ENCODE results near the gene TRAM2.

DNA sequence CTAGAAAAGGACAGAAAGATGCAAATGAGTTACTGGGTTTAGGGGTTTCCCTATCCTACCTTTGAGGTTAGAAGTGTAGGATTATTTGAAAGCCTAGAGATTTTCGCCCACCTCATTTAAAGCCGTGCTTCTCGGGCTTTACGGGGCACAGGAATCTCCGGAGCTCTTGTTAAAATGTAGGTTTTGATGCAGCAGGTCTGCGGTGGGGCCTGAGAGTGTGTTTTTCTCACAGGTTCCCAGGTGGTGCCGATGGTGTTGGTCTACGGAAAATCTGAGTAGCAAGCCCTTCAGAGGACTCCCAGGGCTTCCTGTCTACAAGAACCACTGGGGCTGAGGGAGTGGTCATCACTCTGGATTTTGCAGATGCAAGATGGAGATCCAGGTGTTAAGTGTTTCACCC, 47.5 kb downstream of the TRAM2 start:
- TF ChIP-seq, protein P1, sequence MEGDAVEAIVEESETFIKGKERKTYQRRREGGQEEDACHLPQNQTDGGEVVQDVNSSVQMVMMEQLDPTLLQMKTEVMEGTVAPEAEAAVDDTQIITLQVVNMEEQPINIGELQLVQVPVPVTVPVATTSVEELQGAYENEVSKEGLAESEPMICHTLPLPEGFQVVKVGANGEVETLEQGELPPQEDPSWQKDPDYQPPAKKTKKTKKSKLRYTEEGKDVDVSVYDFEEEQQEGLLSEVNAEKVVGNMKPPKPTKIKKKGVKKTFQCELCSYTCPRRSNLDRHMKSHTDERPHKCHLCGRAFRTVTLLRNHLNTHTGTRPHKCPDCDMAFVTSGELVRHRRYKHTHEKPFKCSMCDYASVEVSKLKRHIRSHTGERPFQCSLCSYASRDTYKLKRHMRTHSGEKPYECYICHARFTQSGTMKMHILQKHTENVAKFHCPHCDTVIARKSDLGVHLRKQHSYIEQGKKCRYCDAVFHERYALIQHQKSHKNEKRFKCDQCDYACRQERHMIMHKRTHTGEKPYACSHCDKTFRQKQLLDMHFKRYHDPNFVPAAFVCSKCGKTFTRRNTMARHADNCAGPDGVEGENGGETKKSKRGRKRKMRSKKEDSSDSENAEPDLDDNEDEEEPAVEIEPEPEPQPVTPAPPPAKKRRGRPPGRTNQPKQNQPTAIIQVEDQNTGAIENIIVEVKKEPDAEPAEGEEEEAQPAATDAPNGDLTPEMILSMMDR (IDR thresholded peaks at IDR 0.05; ENCODE audit: low read depth, low read length) = no peak
- no peak for TF ChIP-seq EZH2phosphoT487 (IDR thresholded peaks at IDR 0.05; ENCODE audit: low read depth)

All from OCI-LY3 (cell line).